Parathyroid adenoma (tissue), 2 donors: ENCODE results near the gene TM9SF2.

Experiments
- H2AFZ ChIP-seq: fragments of 300-600 bp; sonication (generic); one replicate; pipeline ENCODE4 v1.7.0; 2017; ENCODE audit warnings: antibody characterized with exemption, mild to moderate bottlenecking
- H3K27ac ChIP-seq: fragments of 300-600 bp; sonication (generic); one replicate; pipeline ENCODE4 v1.7.0; 2017
- H3K27me3 ChIP-seq: fragments of 300-600 bp; sonication (generic); one replicate; pipeline ENCODE4 v1.7.0; 2017; ENCODE audit warnings: low read length; ENCODE audit not compliant: control insufficient read depth, insufficient read depth
- H3K36me3 ChIP-seq: fragments of 300-600 bp; sonication (generic); one replicate; pipeline ENCODE4 v1.7.0; 2017; ENCODE audit warnings: low read length; ENCODE audit not compliant: control insufficient read depth, insufficient read depth
- H3K4me1 ChIP-seq: fragments of 300-600 bp; sonication (generic); one replicate; pipeline ENCODE4 v1.7.0; 2017; ENCODE audit warnings: control low read depth
- H3K4me2 ChIP-seq: fragments of 300-600 bp; sonication (generic); one replicate; pipeline ENCODE4 v1.7.0; 2017; ENCODE audit warnings: low read length
- H3K4me3 ChIP-seq: fragments of 300-600 bp; sonication (generic); one replicate; pipeline ENCODE4 v1.7.0; 2017; ENCODE audit warnings: low read depth, low read length
- H3K79me2 ChIP-seq: fragments of 300-600 bp; sonication (generic); one replicate; pipeline ENCODE4 v1.7.0; 2017; ENCODE audit warnings: control low read depth
- H3K9ac ChIP-seq: fragments of 300-600 bp; sonication (generic); one replicate; pipeline ENCODE4 v1.7.0; 2017; ENCODE audit warnings: mild to moderate bottlenecking
- H3K9me3 ChIP-seq: fragments of 300-600 bp; sonication (generic); one replicate; pipeline ENCODE4 v1.7.0; 2017; ENCODE audit warnings: low read length; ENCODE audit not compliant: control insufficient read depth
- CTCF ChIP-seq: fragments of 300-600 bp; sonication (generic); IDR thresholded peaks from one replicate; pipeline ENCODE4 v1.7.0; 2017; ENCODE audit warnings: antibody characterized with exemption, mild to moderate bottlenecking
- donor health status: primary hyperparathyroidism.

Gene TM9SF2

GRCh38 chr13:99501848-99502301 is 603 bp downstream of the TM9SF2 start:
- no peak for TF ChIP-seq CTCF

DNA sequence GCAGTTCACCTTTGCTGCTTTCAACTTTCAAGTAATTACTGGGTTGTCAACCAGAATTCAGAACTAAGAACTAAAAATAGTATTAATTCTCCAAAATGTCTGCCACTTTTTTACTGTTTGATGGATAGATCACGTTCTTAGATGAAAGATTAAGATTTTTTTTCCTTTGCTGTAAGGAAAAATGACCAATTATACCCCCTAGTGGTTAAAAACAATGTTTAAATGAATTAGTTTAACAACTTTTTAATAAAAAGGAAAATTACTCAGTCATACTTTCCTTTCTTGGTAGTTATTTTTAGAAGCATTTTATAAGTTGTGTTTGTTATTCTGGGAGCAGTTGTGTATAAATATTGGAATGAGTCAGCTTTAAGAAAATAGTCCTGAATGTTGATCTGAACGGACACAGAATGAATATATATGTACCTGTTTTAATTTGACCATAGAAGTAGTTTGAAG is 4.6 kb downstream of the TM9SF2 start:
- Histone ChIP-seq H3K27ac (no peak overlapping the region), H3K9me3 (no peaks in the 10 kb centered on the region), H3K4me2 (no peak overlapping the region), H3K4me1 (peaks cover 12% of the 10 kb centered on the region), H3K27me3 (no peaks in the 10 kb centered on the region), H2AFZ (no peak overlapping the region), H3K79me2 (peaks cover 41% of the 10 kb centered on the region), H3K4me3 (no peak overlapping the region), H3K9ac (no peak overlapping the region), H3K36me3 (no peaks in the 10 kb centered on the region)
- TF ChIP-seq CTCF: peak; percentile 35

More at GRCh38 chr13:99501848-99502301, 603 bp downstream of the TM9SF2 start:
- Histone ChIP-seq H3K36me3 (no peaks in the 10 kb centered on the region), H3K27me3 (no peaks in the 10 kb centered on the region), H3K27ac (peak overlapping the region; percentile 84), H3K9ac (peak overlapping the region; percentile 74), H3K79me2 (peaks cover 20% of the 10 kb centered on the region), H3K4me1 (peaks cover 17% of the 10 kb centered on the region), H3K9me3 (no peaks in the 10 kb centered on the region), H3K4me2 (peak overlapping the region; percentile 74), H2AFZ (peak overlapping the region; percentile 95), H3K4me3 (peak overlapping the region; percentile 98)

DNA sequence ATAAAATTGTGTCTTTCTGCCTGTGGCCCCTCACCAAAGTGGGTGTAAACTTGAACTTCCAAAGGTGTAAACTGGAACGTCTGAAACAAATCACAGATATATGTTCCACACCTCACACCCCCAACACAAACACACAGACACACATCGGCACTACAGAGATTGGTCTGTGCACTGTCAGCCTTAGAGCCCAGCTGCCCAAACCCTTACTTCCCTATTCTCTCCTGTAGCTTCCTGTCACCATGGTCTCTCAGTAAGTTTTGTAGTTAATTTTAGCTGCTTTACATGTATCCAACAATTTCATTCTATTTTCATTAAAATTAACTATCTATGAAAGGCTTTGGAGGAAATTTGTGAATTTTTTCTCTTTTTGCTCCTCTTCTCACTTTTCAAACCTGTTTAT is 5.4 kb downstream of the TM9SF2 start:
- no peaks in the 10 kb centered on the region for H3K36me3 ChIP-seq
- no peaks in the 10 kb centered on the region for H3K27me3 ChIP-seq
- H3K9me3 ChIP-seq: no peaks in the 10 kb centered on the region
- no peak overlapping the region for H3K4me2 ChIP-seq
- H3K27ac ChIP-seq: no peak overlapping the region
- no peak overlapping the region for H2AFZ ChIP-seq
- no peak overlapping the region for H3K4me3 ChIP-seq
- H3K4me1 ChIP-seq: peaks cover 12% of the 10 kb centered on the region
- TF ChIP-seq CTCF: no peak
- H3K9ac ChIP-seq: no peak overlapping the region
- peaks cover 43% of the 10 kb centered on the region for H3K79me2 ChIP-seq

GRCh38 chr13:99507054-99507453 is 5.8 kb downstream of the TM9SF2 start:
- no peak overlapping the region for H3K4me3 ChIP-seq
- no peak overlapping the region for H3K27ac ChIP-seq
- H3K4me2 ChIP-seq: no peak overlapping the region

More at GRCh38 chr13:99507054-99507453, 5.8 kb downstream of the TM9SF2 start:
- TF ChIP-seq CTCF: no peak
- Histone ChIP-seq H3K27me3 (no peaks in the 10 kb centered on the region), H3K9ac (no peak overlapping the region), H3K79me2 (peaks cover 39% of the 10 kb centered on the region), H3K4me1 (peaks cover 12% of the 10 kb centered on the region), H2AFZ (no peak overlapping the region), H3K36me3 (no peaks in the 10 kb centered on the region), H3K9me3 (no peaks in the 10 kb centered on the region)
